MG63 (cell line): Measurements from ENCODE around the gene WDFY2. TPM values are rescaled to one million over a fixed set of nuclear protein-coding genes. Genes with fewer than 3 reads are reported as not detected.

ENCODE experiments used
- DNase-seq: peaks from one replicate; pipeline ENCODE4 v3.0.0-alpha.2; 2020
- H3K27me3 ChIP-seq: fragments of 250-450 bp; sonication (Bioruptor Pico); 2 replicates; pipeline ENCODE4 v1.5.1; 2020; ENCODE audit warnings: mild to moderate bottlenecking, moderate library complexity
- H3K36me3 ChIP-seq: fragments of 250-450 bp; sonication (Bioruptor Pico); 2 replicates; pipeline ENCODE4 v1.5.1; 2020; ENCODE audit warnings: mild to moderate bottlenecking, moderate library complexity
- H3K4me3 ChIP-seq: fragments of 250-450 bp; sonication (Bioruptor Pico); 2 replicates; pipeline ENCODE4 v1.5.1; 2020; ENCODE audit warnings: mild to moderate bottlenecking, moderate library complexity
- H3K9me3 ChIP-seq: fragments of 250-450 bp; sonication (Bioruptor Pico); 2 replicates; pipeline ENCODE4 v1.5.1; 2020; ENCODE audit warnings: mild to moderate bottlenecking, moderate library complexity
- total RNA-seq: library from RNA; depleted of rRNA; stranded (reverse); fragments of >200 nt; shearing (Covaris generic); gene quantifications from 2 replicates; pipeline ENCODE4 v1.2.3, GENCODE V29; 2014; ENCODE audit warnings: low replicate concordance

The WDFY2 gene
- total RNA-seq, 1 experiment from 2014 or later, result 1.8 TPM

- no peaks in the 10 kb centered on the region; the same call in 1 of the 2 replicates for H3K36me3 ChIP-seq
- H3K4me3 ChIP-seq, result no peak overlapping the region
- H3K27me3 ChIP-seq, result no peaks in the 10 kb centered on the region
- no peaks in the 10 kb centered on the region for H3K9me3 ChIP-seq
- DNase-seq, result no peak
Observed at GRCh38 chr13:51728275-51728673, 144.0 kb downstream of the WDFY2 start.

- H3K36me3 ChIP-seq, result no peaks in the 10 kb centered on the region; the same call in 1 of the 2 replicates
- no peak overlapping the region for H3K4me3 ChIP-seq
- H3K9me3 ChIP-seq, result no peaks in the 10 kb centered on the region
- peak; percentile 17 for DNase-seq
- H3K27me3 ChIP-seq, result no peaks in the 10 kb centered on the region
Observed at GRCh38 chr13:51728972-51729371, 144.7 kb downstream of the WDFY2 start.

GRCh38 chr13:51729866-51730553, 145.7 kb downstream of the WDFY2 start:
- H3K36me3 ChIP-seq, result no peaks in the 10 kb centered on the region; the same call in 1 of the 2 replicates
- no peaks in the 10 kb centered on the region for H3K27me3 ChIP-seq
- DNase-seq, result peak; percentile 62
- H3K9me3 ChIP-seq, result no peaks in the 10 kb centered on the region
- no peak overlapping the region for H3K4me3 ChIP-seq

- no peak overlapping the region for H3K4me3 ChIP-seq
- H3K27me3 ChIP-seq, result no peaks in the 10 kb centered on the region
- H3K9me3 ChIP-seq, result no peaks in the 10 kb centered on the region
- peaks cover 1% of the 10 kb centered on the region for H3K36me3 ChIP-seq
- DNase-seq, result no peak
Observed at GRCh38 chr13:51730927-51731326, 146.7 kb downstream of the WDFY2 start.

- Histone ChIP-seq H3K4me3 (no peak overlapping the region), H3K9me3 (no peaks in the 10 kb centered on the region), H3K27me3 (no peaks in the 10 kb centered on the region), H3K36me3 (peaks cover 4% of the 10 kb centered on the region)
- no peak for DNase-seq
Observed at GRCh38 chr13:51731759-51732158, 147.5 kb downstream of the WDFY2 start.

- Histone ChIP-seq H3K27me3 (no peaks in the 10 kb centered on the region), H3K36me3 (peaks cover 4% of the 10 kb centered on the region; the same call in 1 of the 2 replicates)
- DNase-seq, result no peak
Observed at GRCh38 chr13:51733374-51734298, 149.4 kb downstream of the WDFY2 start.

GRCh38 chr13:51734786-51735185, 150.5 kb downstream of the WDFY2 start:
- DNase-seq, result no peak
- Histone ChIP-seq H3K4me3 (no peak overlapping the region), H3K36me3 (peaks cover 8% of the 10 kb centered on the region), H3K9me3 (no peaks in the 10 kb centered on the region), H3K27me3 (no peaks in the 10 kb centered on the region)

More at GRCh38 chr13:51733374-51734298, 149.4 kb downstream of the WDFY2 start:
- H3K9me3 ChIP-seq, result no peaks in the 10 kb centered on the region
- H3K4me3 ChIP-seq, result no peak overlapping the region

GRCh38 chr13:51737609-51738008, 153.3 kb downstream of the WDFY2 start:
- H3K4me3 ChIP-seq, result no peak overlapping the region
- no peak for DNase-seq
- no peaks in the 10 kb centered on the region for H3K27me3 ChIP-seq
- H3K36me3 ChIP-seq, result peaks cover 12% of the 10 kb centered on the region
- no peaks in the 10 kb centered on the region for H3K9me3 ChIP-seq

- H3K36me3 ChIP-seq, result peaks cover 12% of the 10 kb centered on the region
- no peak for DNase-seq
- no peaks in the 10 kb centered on the region for H3K27me3 ChIP-seq
- no peaks in the 10 kb centered on the region for H3K9me3 ChIP-seq
- H3K4me3 ChIP-seq, result no peak overlapping the region
Observed at GRCh38 chr13:51738226-51738905, 154.1 kb downstream of the WDFY2 start.

GRCh38 chr13:51739027-51739764, 154.9 kb downstream of the WDFY2 start:
- Histone ChIP-seq H3K9me3 (no peaks in the 10 kb centered on the region), H3K27me3 (no peaks in the 10 kb centered on the region), H3K36me3 (peaks cover 12% of the 10 kb centered on the region), H3K4me3 (no peak overlapping the region)
- no peak for DNase-seq

- no peak for DNase-seq
Observed at GRCh38 chr13:51740698-51741097, 156.4 kb downstream of the WDFY2 start.

GRCh38 chr13:51742031-51742430, 157.8 kb downstream of the WDFY2 start:
- no peak for DNase-seq
- Histone ChIP-seq H3K4me3 (no peak overlapping the region), H3K27me3 (no peaks in the 10 kb centered on the region), H3K36me3 (peaks cover 8% of the 10 kb centered on the region), H3K9me3 (no peaks in the 10 kb centered on the region)

More at GRCh38 chr13:51740698-51741097, 156.4 kb downstream of the WDFY2 start:
- Histone ChIP-seq H3K27me3 (no peaks in the 10 kb centered on the region), H3K9me3 (no peaks in the 10 kb centered on the region), H3K36me3 (peaks cover 12% of the 10 kb centered on the region), H3K4me3 (no peak overlapping the region)

GRCh38 chr13:51742611-51743010, 158.3 kb downstream of the WDFY2 start:
- Histone ChIP-seq H3K36me3 (peaks cover 8% of the 10 kb centered on the region), H3K9me3 (no peaks in the 10 kb centered on the region), H3K4me3 (no peak overlapping the region), H3K27me3 (no peaks in the 10 kb centered on the region)
- DNase-seq, result no peak

- no peak for DNase-seq
- Histone ChIP-seq H3K36me3 (peaks cover 10% of the 10 kb centered on the region), H3K4me3 (no peak overlapping the region), H3K27me3 (no peaks in the 10 kb centered on the region), H3K9me3 (0 out of 2 replicates have a peak, but pooled peaks cover 5% of the 10 kb centered on the region)
Observed at GRCh38 chr13:51745243-51745642, 161.0 kb downstream of the WDFY2 start.

- Histone ChIP-seq H3K4me3 (no peak overlapping the region), H3K27me3 (no peaks in the 10 kb centered on the region), H3K9me3 (0 out of 2 replicates have a peak, but pooled peaks cover 5% of the 10 kb centered on the region), H3K36me3 (peaks cover 10% of the 10 kb centered on the region)
- DNase-seq, result no peak
Observed at GRCh38 chr13:51746802-51747201, 162.5 kb downstream of the WDFY2 start.
